Activated CD4-positive, alpha-beta T cell treated with anti-CD3 and anti-CD28 coated beads, Interleukin-2, amount 10 ng/mL, durations not matched to agents 7 days and 5 days (primary cell): ENCODE results near the gene TBL2. TPM values are rescaled to one million over a fixed set of nuclear protein-coding genes. Genes with fewer than 3 reads are reported as not detected.
"Not testable (repeated sequence)": the region's sequence is repeated elsewhere in the genome, so short reads cannot be mapped to it uniquely, and the experiment has no call there.

Source experiments
- CTCF ChIA-PET: fragments of 350-600 bp; sonication (Branson Sonifier 250); formaldehyde crosslinking; loops from one replicate; lab custom pipeline; 2021; ENCODE audit warnings: antibody characterized with exemption; lab: Charles Lee
- POLR2A ChIA-PET: fragments of 350-600 bp; sonication (Branson Sonifier 250); formaldehyde crosslinking; loops from one replicate; lab custom pipeline; 2021; ENCODE audit warnings: antibody characterized with exemption; lab: Charles Lee
- DNase-seq: peaks from one replicate; pipeline ENCODE4 v3.0.0-alpha.2; 2020
- H3K27ac Mint-ChIP-seq: one replicate; pipeline ENCODE4 v1.8.0; 2021; ENCODE audit warnings: mild to moderate bottlenecking, moderate library complexity, mixed read lengths
- H3K27me3 Mint-ChIP-seq: one replicate; pipeline ENCODE4 v1.8.0; 2021; ENCODE audit warnings: mixed read lengths
- H3K36me3 Mint-ChIP-seq: one replicate; pipeline ENCODE4 v1.8.0; 2021; ENCODE audit warnings: low read depth, mixed read lengths
- H3K4me1 Mint-ChIP-seq: one replicate; pipeline ENCODE4 v1.8.0; 2021; ENCODE audit warnings: mixed read lengths
- H3K4me3 Mint-ChIP-seq: one replicate; pipeline ENCODE4 v1.8.0; 2021; ENCODE audit warnings: mild to moderate bottlenecking, moderate library complexity, mixed read lengths
- H3K9me3 Mint-ChIP-seq: one replicate; pipeline ENCODE4 v1.8.0; 2021; ENCODE audit warnings: mixed read lengths
- total RNA-seq, 2 experiments: library from RNA; stranded (reverse); gene quantifications; one replicate each; pipeline ENCODE4 v1.2.3, GENCODE V29; 2021

The TBL2 gene
- total RNA-seq, 2 experiments from 2014 or later = 25.3 to 28.2 TPM

- Mint-ChIP-seq H3K36me3 (peaks cover 48% of the 10 kb centered on the region), H3K4me1 (peaks cover 17% of the 10 kb centered on the region), H3K27me3 (no peaks in the 10 kb centered on the region), H3K9me3 (no peaks in the 10 kb centered on the region), H3K4me3 (no peak overlapping the region), H3K27ac (no peak overlapping the region)
- CTCF ChIA-PET = no interaction called here
- no peak for DNase-seq
- POLR2A ChIA-PET = no interaction called here
Observed at GRCh38 chr7:73573276-73573675, 5.1 kb downstream of the TBL2 start.

GRCh38 chr7:73572767-73573186 is 5.6 kb downstream of the TBL2 start:
- Mint-ChIP-seq H3K27ac (no peak overlapping the region), H3K27me3 (no peaks in the 10 kb centered on the region), H3K9me3 (no peaks in the 10 kb centered on the region), H3K4me1 (peaks cover 21% of the 10 kb centered on the region), H3K4me3 (no peak overlapping the region), H3K36me3 (peaks cover 49% of the 10 kb centered on the region)
- no peak for DNase-seq
- POLR2A ChIA-PET = interaction anchor here (0.6 kb wide), 1 partner anchor 51 kb away, joined by 3 read pairs; the partner anchor contains the start of gene BAZ1B
- CTCF ChIA-PET = no interaction called here

- Mint-ChIP-seq H3K9me3 (no peaks in the 10 kb centered on the region), H3K36me3 (peaks cover 47% of the 10 kb centered on the region), H3K27ac (no peak overlapping the region), H3K27me3 (no peaks in the 10 kb centered on the region), H3K4me1 (peaks cover 24% of the 10 kb centered on the region), H3K4me3 (no peak overlapping the region)
- no peak for DNase-seq
- POLR2A ChIA-PET = no interaction called here
- CTCF ChIA-PET = interaction anchor here (0.5 kb wide), 1 partner anchor 32 kb away, joined by 3 read pairs; no protein-coding TSS in a partner anchor
Observed at GRCh38 chr7:73570977-73571376, 7.4 kb downstream of the TBL2 start.

GRCh38 chr7:73570521-73570920 is 7.9 kb downstream of the TBL2 start:
- H3K4me3 Mint-ChIP-seq = no peak overlapping the region
- no peak for DNase-seq
- POLR2A ChIA-PET = no interaction called here
- no peak overlapping the region for H3K27ac Mint-ChIP-seq
- H3K36me3 Mint-ChIP-seq = peaks cover 47% of the 10 kb centered on the region
- no peaks in the 10 kb centered on the region for H3K9me3 Mint-ChIP-seq
- CTCF ChIA-PET = interaction anchor here (0.5 kb wide), 1 partner anchor 32 kb away, joined by 3 read pairs; no protein-coding TSS in a partner anchor
- peaks cover 29% of the 10 kb centered on the region for H3K4me1 Mint-ChIP-seq
- no peaks in the 10 kb centered on the region for H3K27me3 Mint-ChIP-seq

- no peak overlapping the region for H3K27ac Mint-ChIP-seq
- no peak overlapping the region for H3K4me3 Mint-ChIP-seq
- no peaks in the 10 kb centered on the region for H3K27me3 Mint-ChIP-seq
- CTCF ChIA-PET = interaction anchor here (0.7 kb wide), 1 partner anchor 8 kb away, joined by 3 read pairs; no protein-coding TSS in a partner anchor
- H3K4me1 Mint-ChIP-seq = peaks cover 30% of the 10 kb centered on the region
- POLR2A ChIA-PET = no interaction called here
- DNase-seq = no peak
- H3K9me3 Mint-ChIP-seq = no peaks in the 10 kb centered on the region
- H3K36me3 Mint-ChIP-seq = peaks cover 42% of the 10 kb centered on the region
Observed at GRCh38 chr7:73569042-73569608, 9.3 kb downstream of the TBL2 start.

GRCh38 chr7:73567846-73568685 is 10.3 kb downstream of the TBL2 start:
- no peaks in the 10 kb centered on the region for H3K27me3 Mint-ChIP-seq
- H3K36me3 Mint-ChIP-seq = peaks cover 33% of the 10 kb centered on the region
- POLR2A ChIA-PET = no interaction called here
- no peak for DNase-seq
- H3K4me1 Mint-ChIP-seq = peaks cover 30% of the 10 kb centered on the region
- CTCF ChIA-PET = interaction anchor here (0.5 to 0.8 kb wide), 4 partner anchors 9 to 108 kb away, joined by 3 to 4 read pairs (median 3); no protein-coding TSS in a partner anchor
- H3K27ac Mint-ChIP-seq = peak overlapping the region; percentile 63
- H3K9me3 Mint-ChIP-seq = no peaks in the 10 kb centered on the region
- H3K4me3 Mint-ChIP-seq = no peak overlapping the region

- POLR2A ChIA-PET = no interaction called here
- CTCF ChIA-PET = interaction anchor here (0.6 to 1.0 kb wide), 2 partner anchors 9 to 162 kb away, joined by 3 to 4 read pairs; no protein-coding TSS in a partner anchor
Observed at GRCh38 chr7:73567140-73567539, 11.2 kb downstream of the TBL2 start.

GRCh38 chr7:73566431-73566830 is 11.9 kb downstream of the TBL2 start:
- Mint-ChIP-seq H3K4me1 (peaks cover 30% of the 10 kb centered on the region), H3K36me3 (peaks cover 21% of the 10 kb centered on the region), H3K4me3 (peak overlapping the region; percentile 70), H3K27ac (peak overlapping the region; percentile 88)
- H3K27me3 Mint-ChIP-seq, H3K9me3 Mint-ChIP-seq, DNase-seq: not testable (repeated sequence)
- ChIA-PET POLR2A (interaction anchor here (0.6 kb wide), 1 partner anchor 11 kb away, joined by 3 read pairs; no protein-coding TSS in a partner anchor), CTCF (interaction anchor here (0.7 to 1.1 kb wide), 4 partner anchors 9 to 163 kb away, joined by 3 read pairs; no protein-coding TSS in a partner anchor)

More at GRCh38 chr7:73567140-73567539, 11.2 kb downstream of the TBL2 start:
- no peaks in the 10 kb centered on the region for H3K9me3 Mint-ChIP-seq
- peaks cover 25% of the 10 kb centered on the region for H3K36me3 Mint-ChIP-seq
- H3K27me3 Mint-ChIP-seq = no peaks in the 10 kb centered on the region
- H3K27ac Mint-ChIP-seq = no peak overlapping the region
- no peak overlapping the region for H3K4me3 Mint-ChIP-seq
- H3K4me1 Mint-ChIP-seq = peaks cover 30% of the 10 kb centered on the region
- no peak for DNase-seq

- peaks cover 30% of the 10 kb centered on the region for H3K4me1 Mint-ChIP-seq
- H3K9me3 Mint-ChIP-seq = no peaks in the 10 kb centered on the region
- peak overlapping the region; percentile 88 for H3K27ac Mint-ChIP-seq
- no peak for DNase-seq
- no peaks in the 10 kb centered on the region for H3K27me3 Mint-ChIP-seq
- ChIA-PET CTCF (interaction anchor here (0.7 to 1.1 kb wide), 4 partner anchors 9 to 163 kb away, joined by 3 read pairs; no protein-coding TSS in a partner anchor), POLR2A (interaction anchor here (0.6 kb wide), 3 partner anchors 9 to 18 kb away, joined by 3 to 4 read pairs (median 3); no protein-coding TSS in a partner anchor)
- H3K4me3 Mint-ChIP-seq = peak overlapping the region; percentile 70
- H3K36me3 Mint-ChIP-seq = peaks cover 15% of the 10 kb centered on the region
Observed at GRCh38 chr7:73565675-73566340, 12.6 kb downstream of the TBL2 start.

- ChIA-PET POLR2A (no interaction called here), CTCF (interaction anchor here (0.6 to 2.0 kb wide), 5 partner anchors 15 to 38 kb away, joined by 3 to 7 read pairs (median 3); partner anchors contain the start of gene BAZ1B)
- Mint-ChIP-seq H3K9me3 (no peaks in the 10 kb centered on the region), H3K36me3 (peaks cover 11% of the 10 kb centered on the region), H3K27ac (no peak overlapping the region), H3K4me3 (no peak overlapping the region), H3K4me1 (peaks cover 27% of the 10 kb centered on the region), H3K27me3 (no peaks in the 10 kb centered on the region)
- no peak for DNase-seq
Observed at GRCh38 chr7:73560109-73560835, 18.1 kb downstream of the TBL2 start.

GRCh38 chr7:73557397-73558257 is 20.8 kb downstream of the TBL2 start, which contains the start of gene BCL7B:
TSS of gene BCL7B (minus strand) at chr7:73557690. CDS start at chr7:73557578, 112 bp downstream.
- peaks cover 42% of the 10 kb centered on the region for H3K4me1 Mint-ChIP-seq
- H3K9me3 Mint-ChIP-seq = no peaks in the 10 kb centered on the region
- peak within 1 kb of the TSS; percentile 94 for H3K4me3 Mint-ChIP-seq
- CTCF ChIA-PET = interaction anchor here (0.7 to 1.4 kb wide), 6 partner anchors 8 to 28 kb away, joined by 3 to 4 read pairs (median 3); partner anchors contain the start of gene TBL2
- peak; percentile 77 for DNase-seq
- no peaks in the 10 kb centered on the region for H3K27me3 Mint-ChIP-seq
- H3K36me3 Mint-ChIP-seq = peaks cover 16% of the 10 kb centered on the region
- POLR2A ChIA-PET = no interaction called here
- peak within 1 kb of the TSS; percentile 92 for H3K27ac Mint-ChIP-seq
